PC-3 (cell line): ENCODE results near the gene AKR1C8. TPM values are rescaled to one million over a fixed set of nuclear protein-coding genes. Genes with fewer than 3 reads are reported as not detected.

Experiments used
- ATAC-seq: fragments of 200-7000 bp; cut with Tn5 transposase; 2 replicates; pipeline ENCODE4 v1.9.1; 2020; ENCODE audit warnings: mild to moderate bottlenecking, moderate library complexity
- BruUV-seq: library from RNA; stranded (reverse); fragments of 400-500 nt; replicated peaks from 2 replicates; lab custom pipeline; 2021; lab: Mats Ljungman, UMichigan
- CTCF ChIA-PET: fragments of 300-600 bp; sonication (Branson Sonifier 250); formaldehyde crosslinking; loops from one replicate; lab custom pipeline; 2022; ENCODE audit warnings: antibody characterized with exemption; lab: Charles Lee
- POLR2A ChIA-PET: fragments of 300-600 bp; sonication (Branson Sonifier 250); formaldehyde crosslinking; loops from one replicate; lab custom pipeline; 2022; ENCODE audit warnings: antibody characterized with exemption; ENCODE audit not compliant: unreplicated experiment; lab: Charles Lee
- DNase-seq: peaks from one replicate; pipeline ENCODE4 v3.0.0-alpha.2; 2015
- H2AFZ ChIP-seq: fragments of 300-600 bp; sonication (generic); 2 replicates; pipeline ENCODE4 v1.6.0; 2016; ENCODE audit warnings: antibody characterized with exemption, low read length
- H3F3A ChIP-seq: fragments of 300-600 bp; sonication (generic); one replicate; pipeline ENCODE4 v1.6.0; 2017; ENCODE audit warnings: antibody characterized with exemption, low read length, control low read depth, mild to moderate bottlenecking; ENCODE audit not compliant: unreplicated experiment
- H3K27ac ChIP-seq: fragments of 300-600 bp; sonication (generic); 2 replicates; pipeline ENCODE4 v1.5.1; 2016; ENCODE audit warnings: mild to moderate bottlenecking, low read length
- H3K27me3 ChIP-seq: fragments of 300-600 bp; sonication (generic); 2 replicates; pipeline ENCODE4 v1.6.1; 2016; ENCODE audit warnings: low read length, mixed read lengths
- H3K36me3 ChIP-seq: fragments of 300-600 bp; sonication (generic); 2 replicates; pipeline ENCODE4 v1.6.1; 2016; ENCODE audit warnings: low read depth, mixed run types, low read length, mixed read lengths
- H3K4me1 ChIP-seq: fragments of 300-600 bp; sonication (generic); 2 replicates; pipeline ENCODE4 v1.5.1; 2016; ENCODE audit warnings: low read length; ENCODE audit not compliant: insufficient read depth
- H3K4me2 ChIP-seq: fragments of 300-600 bp; sonication (generic); 2 replicates; pipeline ENCODE4 v1.6.0; 2016; ENCODE audit warnings: low read length
- H3K4me3 ChIP-seq: fragments of 300-600 bp; sonication (generic); 2 replicates; pipeline ENCODE4 v1.5.1; 2016; ENCODE audit warnings: mild to moderate bottlenecking, low read length, mixed read lengths
- H3K79me2 ChIP-seq: fragments of 300-600 bp; sonication (generic); 2 replicates; pipeline ENCODE4 v1.6.1; 2017; ENCODE audit warnings: low read length, mixed read lengths
- H3K9ac ChIP-seq: fragments of 300-600 bp; sonication (generic); 2 replicates; pipeline ENCODE4 v1.6.0; 2016; ENCODE audit warnings: mild to moderate bottlenecking, low read length
- H3K9me2 ChIP-seq: fragments of 300-600 bp; sonication (generic); replicated peaks from 2 replicates; pipeline ENCODE4 v1.6.1; 2016; ENCODE audit warnings: mixed run types, low read length, mixed read lengths
- H3K9me3 ChIP-seq: fragments of 300-600 bp; sonication (generic); 2 replicates; pipeline ENCODE4 v1.6.1; 2016; ENCODE audit warnings: low read length, mixed read lengths
- H4K20me1 ChIP-seq: fragments of 300-600 bp; sonication (generic); 2 replicates; pipeline ENCODE4 v1.6.1; 2016; ENCODE audit warnings: low read length, mixed read lengths
- CTCF ChIP-seq: fragments of 300-600 bp; sonication (generic); conservative IDR thresholded peaks from 2 replicates; pipeline ENCODE4 v1.5.1; 2017; ENCODE audit warnings: antibody characterized with exemption, low read depth, mild to moderate bottlenecking, low read length
- EZH2 ChIP-seq: fragments of 300-600 bp; sonication (generic); IDR thresholded peaks from one replicate; pipeline ENCODE4 v1.6.1; 2017; ENCODE audit warnings: antibody characterized with exemption, mild to moderate bottlenecking, low read length; ENCODE audit not compliant: unreplicated experiment
- EZH2phosphoT487 ChIP-seq: fragments of 300-600 bp; sonication (generic); IDR thresholded peaks from 2 replicates; pipeline ENCODE4 v1.6.1; 2018; ENCODE audit warnings: mild to moderate bottlenecking, antibody characterized with exemption, low read length, borderline replicate concordance
- intact Hi-C: fragments of 100-400 bp; cut with micrococcal nuclease; formaldehyde crosslinking; loops from 2 replicates; pipeline ENCODE4 v1.9.0; 2023
- total RNA-seq: library from RNA; depleted of rRNA; stranded (reverse); fragments of >200 nt; gene quantifications from 2 replicates; pipeline ENCODE4 v1.2.3, GENCODE V29; 2014

The AKR1C8 gene
- total RNA-seq, 1 experiment from 2014 or later: not detected

- Histone ChIP-seq H2AFZ (no peak overlapping the region), H3K36me3 (no peaks in the 10 kb centered on the region), H3K27ac (no peak overlapping the region), H3K79me2 (no peaks in the 10 kb centered on the region), H3K9me2 (no peaks in the 10 kb centered on the region), H3K9me3 (no peaks in the 10 kb centered on the region), H3K27me3 (no peaks in the 10 kb centered on the region), H3K4me3 (no peak overlapping the region), H3K9ac (no peak overlapping the region), H3K4me2 (no peak overlapping the region), H3K4me1 (no peaks in the 10 kb centered on the region), H3F3A (no peaks in the 10 kb centered on the region), H4K20me1 (no peaks in the 10 kb centered on the region)
- CTCF ChIA-PET: no interaction called here
- DNase-seq: no peak
- POLR2A ChIA-PET: interaction anchor here (0.6 kb wide), 1 partner anchor 84 kb away, joined by 4 read pairs; no protein-coding TSS in a partner anchor
- TF ChIP-seq EZH2phosphoT487 (no peak), CTCF (no peak), EZH2 (no peak)
- no peak for ATAC-seq
- intact Hi-C loops: no loop called here
- BruUV-seq: no TSS peak
These were observed 77.0 kb downstream of the AKR1C8 start for GRCh38 chr10:5107860-5108526.

- Histone ChIP-seq H3K9me2 (no peaks in the 10 kb centered on the region), H3K9ac (no peak overlapping the region), H3K36me3 (no peaks in the 10 kb centered on the region), H3F3A (no peaks in the 10 kb centered on the region), H3K4me1 (no peaks in the 10 kb centered on the region), H3K4me2 (no peak overlapping the region), H3K9me3 (no peaks in the 10 kb centered on the region), H3K4me3 (no peak overlapping the region), H3K79me2 (no peaks in the 10 kb centered on the region), H3K27me3 (no peaks in the 10 kb centered on the region), H2AFZ (no peak overlapping the region), H4K20me1 (no peaks in the 10 kb centered on the region), H3K27ac (no peak overlapping the region)
- ATAC-seq: no peak
- no TSS peak for BruUV-seq
- ChIA-PET POLR2A (no interaction called here), CTCF (no interaction called here)
- intact Hi-C loops: no loop called here
- TF ChIP-seq EZH2 (no peak), CTCF (no peak), EZH2phosphoT487 (no peak)
- DNase-seq: no peak
These were observed 78.4 kb downstream of the AKR1C8 start for GRCh38 chr10:5106553-5106952.

GRCh38 chr10:5105626-5106025 is 79.3 kb downstream of the AKR1C8 start:
- no TSS peak for BruUV-seq
- H3K4me1 ChIP-seq: no peaks in the 10 kb centered on the region
- TF ChIP-seq EZH2phosphoT487: no peak
- TF ChIP-seq EZH2: no peak
- no peak for TF ChIP-seq CTCF
- intact Hi-C loops: no loop called here
- H3K79me2 ChIP-seq: no peaks in the 10 kb centered on the region
- no peak overlapping the region for H3K27ac ChIP-seq
- H3F3A ChIP-seq: no peaks in the 10 kb centered on the region
- ATAC-seq (no peak), DNase-seq (no peak)
- H3K9ac ChIP-seq: no peak overlapping the region
- H3K9me2 ChIP-seq: no peaks in the 10 kb centered on the region
- POLR2A ChIA-PET: no interaction called here
- H3K9me3 ChIP-seq: no peaks in the 10 kb centered on the region
- no peaks in the 10 kb centered on the region for H3K36me3 ChIP-seq
- no peak overlapping the region for H2AFZ ChIP-seq
- CTCF ChIA-PET: no interaction called here
- H4K20me1 ChIP-seq: no peaks in the 10 kb centered on the region
- H3K4me2 ChIP-seq: no peak overlapping the region
- H3K27me3 ChIP-seq: no peaks in the 10 kb centered on the region
- H3K4me3 ChIP-seq: no peak overlapping the region
